Activated CD8-positive, alpha-beta memory T cell treated with anti-CD3 and anti-CD28 coated beads for 36 hours (primary cell): ENCODE data around the gene ERGIC1. TPM values are rescaled to one million over a fixed set of nuclear protein-coding genes. Genes with fewer than 3 reads are reported as not detected.

Experiments
- CTCF ChIA-PET: fragments of 350-600 bp; sonication (Branson Sonifier 250); formaldehyde crosslinking; loops from one replicate; lab custom pipeline; 2021; ENCODE audit warnings: antibody characterized with exemption; lab: Charles Lee
- POLR2A ChIA-PET: fragments of 350-600 bp; sonication (Branson Sonifier 250); formaldehyde crosslinking; loops from one replicate; lab custom pipeline; 2021; ENCODE audit warnings: antibody characterized with exemption; lab: Charles Lee
- total RNA-seq, 2 experiments: library from RNA; stranded (reverse); gene quantifications; one replicate each; pipeline ENCODE4 v1.2.3, GENCODE V29; 2021

The ERGIC1 gene
- total RNA-seq, 2 experiments from 2014 or later = 39.7 to 41.0 TPM

DNA sequence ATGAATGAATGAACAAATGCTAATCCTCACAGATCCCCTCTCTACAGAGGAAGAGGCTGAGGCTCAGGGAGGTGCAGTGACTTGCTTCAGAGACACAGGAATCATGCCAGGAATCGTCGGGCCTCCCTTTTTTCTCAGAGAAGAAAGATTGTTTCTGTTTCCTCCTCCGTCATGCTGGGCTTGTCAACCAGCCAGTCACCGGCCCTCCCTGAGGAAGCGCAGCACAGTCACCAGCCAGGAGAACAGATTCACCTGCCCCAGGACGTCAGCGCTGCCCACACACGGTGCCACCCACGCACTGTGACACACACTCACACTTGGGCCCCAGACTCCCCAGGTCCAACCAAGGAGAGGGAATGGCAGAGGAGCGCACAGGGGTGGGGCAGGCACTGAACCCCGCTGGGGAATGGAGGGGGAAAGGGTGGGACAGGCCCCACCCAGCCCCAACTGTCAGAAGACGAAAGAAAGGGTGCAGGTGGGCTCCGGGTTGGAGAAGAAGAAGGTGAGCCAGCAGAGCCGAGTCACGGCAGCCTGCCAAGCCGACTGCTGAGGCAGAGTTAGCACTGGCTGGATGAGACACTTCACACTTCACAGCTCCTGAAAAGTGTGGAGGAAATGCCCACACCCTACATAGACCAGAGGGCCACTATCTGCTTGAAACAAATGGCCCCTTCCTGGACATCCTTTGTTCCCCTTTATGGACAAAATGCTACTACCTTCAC is 13.8 kb upstream of the ERGIC1 start:
- ChIA-PET POLR2A (no interaction called here), CTCF (interaction anchor here (1.4 kb wide), 1 partner anchor 113 kb away, joined by 3 read pairs; no protein-coding TSS in a partner anchor)

DNA sequence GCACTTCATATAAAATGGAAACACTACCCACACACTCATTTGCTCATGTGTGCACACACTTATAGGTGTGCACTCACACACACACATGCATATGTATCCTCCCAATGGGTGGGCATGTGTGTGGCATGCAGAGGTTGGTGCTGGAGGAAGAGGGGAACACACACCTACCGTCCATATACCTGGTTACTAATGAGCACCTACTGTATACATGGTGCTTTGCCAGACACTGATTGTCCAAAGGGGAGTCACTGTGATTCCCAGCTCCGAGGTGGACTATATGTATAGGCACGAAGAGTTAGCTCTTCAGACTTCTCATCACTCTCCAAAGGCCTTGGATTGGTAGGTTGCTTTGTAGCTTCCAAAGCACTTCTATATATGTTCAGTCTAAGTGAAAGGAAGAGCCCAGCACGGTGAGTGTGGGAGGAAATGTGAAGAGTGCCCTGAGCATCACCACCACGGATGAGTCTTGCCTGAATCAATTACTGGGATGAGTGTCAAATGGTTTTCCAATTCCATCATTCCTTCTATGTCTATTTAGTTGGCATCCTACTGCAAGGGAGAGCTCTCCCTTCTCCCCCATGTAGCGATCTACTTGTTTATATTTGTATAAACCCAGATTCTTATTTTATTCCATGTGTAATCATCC is 12.6 kb upstream of the ERGIC1 start:
- ChIA-PET CTCF (interaction anchor here (1.4 kb wide), 1 partner anchor 112 kb away, joined by 3 read pairs; no protein-coding TSS in a partner anchor), POLR2A (no interaction called here)

DNA sequence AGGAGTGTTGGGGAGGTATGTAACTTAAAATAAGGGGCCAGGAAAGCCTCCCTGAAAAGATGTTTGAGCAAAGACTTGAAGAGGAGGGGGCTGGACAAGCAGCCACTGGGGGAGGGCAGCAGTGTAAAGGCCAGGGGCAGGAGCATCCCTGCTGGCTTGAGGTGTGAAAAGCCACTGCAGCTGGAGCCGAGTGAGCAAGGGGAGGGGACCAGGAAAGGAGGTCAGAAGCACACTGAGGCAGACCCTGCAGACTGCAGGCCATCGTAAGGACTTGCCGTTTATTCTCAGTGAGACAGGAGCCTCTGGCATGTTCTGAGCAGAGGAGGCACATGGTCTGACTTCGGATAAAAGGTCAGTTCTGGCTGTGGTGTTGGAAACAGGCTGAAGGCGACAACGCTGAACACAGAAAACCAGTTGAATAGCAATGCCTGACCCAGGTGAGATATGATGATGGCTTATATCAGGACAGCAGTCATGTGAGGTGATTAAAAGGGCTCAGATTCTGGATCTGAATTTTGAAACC is 10.2 kb upstream of the ERGIC1 start:
- CTCF ChIA-PET = no interaction called here
- POLR2A ChIA-PET = no interaction called here

DNA sequence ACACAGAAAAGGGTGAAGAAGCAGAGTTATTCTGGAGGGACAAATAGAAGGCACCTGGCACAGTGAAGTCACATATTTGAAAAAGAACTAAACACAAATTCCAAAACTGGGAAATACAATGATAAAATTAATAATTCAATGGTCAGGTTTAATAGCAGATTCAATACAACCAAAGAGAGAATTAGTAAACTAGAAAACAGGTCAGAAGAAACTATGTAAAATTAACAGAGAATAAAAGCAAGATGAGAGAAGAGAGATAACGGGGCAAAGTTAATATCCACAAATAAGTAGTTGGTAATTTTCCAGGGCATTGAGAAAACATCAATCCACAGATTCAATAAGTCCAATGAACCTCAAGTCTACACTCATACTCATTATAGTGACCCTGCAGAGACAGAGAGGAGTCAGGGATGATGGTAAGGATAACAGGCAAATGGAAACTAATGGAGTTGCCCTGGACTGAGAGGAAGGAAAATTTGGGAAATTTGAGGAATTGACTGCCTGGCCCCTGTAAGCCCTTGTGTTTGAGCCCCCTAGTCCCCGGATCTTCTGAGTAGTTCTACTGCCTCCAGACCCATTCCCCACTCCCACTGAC is 8.3 kb upstream of the ERGIC1 start:
- ChIA-PET POLR2A (no interaction called here), CTCF (no interaction called here)

DNA sequence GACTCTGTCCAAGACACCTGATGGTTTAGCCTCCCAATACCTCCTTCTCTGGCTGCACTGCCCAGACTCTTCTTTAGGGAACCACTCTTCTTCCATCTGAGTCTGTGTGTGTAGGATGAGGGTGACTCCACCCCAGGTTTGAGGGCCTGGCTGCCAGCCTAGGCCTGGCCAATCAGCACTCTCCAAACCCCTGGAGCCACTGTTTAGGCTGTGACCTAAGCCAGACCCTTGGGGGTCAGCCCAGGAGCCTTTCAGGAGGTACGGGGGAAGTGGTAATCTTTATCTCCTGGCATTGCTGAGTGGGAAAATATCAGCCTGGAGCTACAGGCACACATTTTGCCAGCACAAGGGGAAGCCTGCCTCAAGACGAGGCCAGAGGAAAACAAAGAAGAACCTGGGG is 6.2 kb upstream of the ERGIC1 start:
- ChIA-PET CTCF (no interaction called here), POLR2A (no interaction called here)

DNA sequence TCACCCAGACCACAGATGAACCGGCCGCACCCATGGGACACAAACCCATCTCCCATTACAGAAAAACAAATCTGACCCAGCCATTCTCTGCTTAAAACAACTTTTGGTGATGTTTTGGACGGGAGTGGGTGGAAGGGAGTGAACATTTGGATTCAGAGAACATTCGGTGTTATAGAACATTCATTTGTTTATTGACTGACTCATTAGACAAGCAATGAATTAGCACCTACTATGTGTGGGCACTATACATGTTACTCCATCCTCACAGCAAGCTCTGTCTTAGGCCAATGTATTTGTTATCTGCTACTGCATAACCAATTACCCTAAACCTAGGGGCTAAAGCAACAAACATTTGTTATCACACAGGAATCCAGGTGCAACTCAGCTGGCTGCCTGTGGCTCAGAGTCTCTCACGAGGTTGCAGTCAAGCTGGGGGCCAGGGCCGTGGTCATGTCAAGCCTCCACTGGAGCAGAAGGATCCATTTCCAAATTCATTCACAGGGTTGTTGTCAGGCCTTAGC is 5.1 kb upstream of the ERGIC1 start:
- CTCF ChIA-PET = interaction anchor here (0.8 kb wide), 1 partner anchor 22 kb away, joined by 3 read pairs; no protein-coding TSS in a partner anchor
- POLR2A ChIA-PET = no interaction called here

DNA sequence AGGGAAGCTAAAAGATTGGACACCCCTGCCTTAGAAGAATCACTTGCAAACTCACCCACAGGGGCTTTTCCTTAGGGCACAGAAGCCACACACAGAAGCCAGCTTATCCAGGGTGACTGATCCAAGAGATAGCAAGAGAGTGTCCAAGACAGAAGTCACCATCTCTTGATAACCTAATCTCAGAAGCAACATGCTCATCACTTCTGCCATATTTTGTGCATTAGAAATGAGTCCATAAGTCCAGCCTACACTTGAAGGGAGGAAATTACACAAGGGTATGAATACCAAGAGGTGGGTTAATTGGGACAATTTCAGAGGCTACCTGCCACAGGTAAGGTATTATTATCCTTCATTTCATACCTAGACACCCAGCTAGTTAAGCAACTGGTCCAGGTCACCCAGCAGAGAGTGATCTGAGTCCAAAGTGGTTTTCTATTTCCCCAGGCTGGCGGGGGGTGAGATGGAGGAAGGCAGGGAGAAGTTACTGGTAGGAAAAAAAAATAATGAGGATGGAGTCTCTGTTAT is 3.7 kb upstream of the ERGIC1 start:
- POLR2A ChIA-PET = no interaction called here
- CTCF ChIA-PET = no interaction called here

DNA sequence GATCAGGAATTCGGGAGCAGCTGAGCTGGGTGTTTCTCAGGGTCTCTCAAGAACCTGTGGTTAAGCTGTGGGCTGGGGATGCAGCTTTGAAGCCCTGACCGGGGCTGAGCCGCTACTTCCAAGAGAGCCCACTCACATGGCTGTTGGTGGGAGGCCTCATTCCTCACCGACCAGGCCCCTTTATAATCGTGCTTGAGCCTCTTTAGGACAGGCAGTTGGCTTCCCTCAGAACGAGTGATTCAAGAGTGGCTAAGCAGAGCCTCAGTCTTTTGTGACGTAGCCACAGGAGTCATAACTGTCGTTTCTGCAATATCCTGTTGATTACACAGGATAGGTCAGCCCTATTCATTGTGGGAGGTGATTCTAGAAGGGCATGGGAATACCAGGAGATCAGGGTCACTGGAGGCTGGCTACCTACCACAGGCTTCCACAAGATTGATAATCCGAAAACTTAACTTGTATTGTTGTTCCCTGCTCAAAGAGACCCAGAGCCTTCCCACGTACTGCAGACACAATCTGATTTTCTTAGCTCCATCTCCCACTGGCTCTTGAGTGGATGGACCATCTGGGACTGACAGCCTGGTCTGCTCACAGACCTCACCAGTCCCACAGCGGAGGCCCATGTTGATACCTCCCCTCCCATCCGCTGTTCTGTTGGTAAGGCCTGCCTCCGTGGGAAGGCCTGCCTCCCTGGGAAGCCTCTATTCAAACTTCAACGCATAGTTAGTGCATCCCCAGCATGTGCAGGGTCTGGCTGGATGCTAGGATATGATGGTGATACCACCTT is 3.0 kb upstream of the ERGIC1 start:
- ChIA-PET POLR2A (no interaction called here), CTCF (interaction anchor here (0.5 kb wide), 1 partner anchor 101 kb away, joined by 4 read pairs; no protein-coding TSS in a partner anchor)

DNA sequence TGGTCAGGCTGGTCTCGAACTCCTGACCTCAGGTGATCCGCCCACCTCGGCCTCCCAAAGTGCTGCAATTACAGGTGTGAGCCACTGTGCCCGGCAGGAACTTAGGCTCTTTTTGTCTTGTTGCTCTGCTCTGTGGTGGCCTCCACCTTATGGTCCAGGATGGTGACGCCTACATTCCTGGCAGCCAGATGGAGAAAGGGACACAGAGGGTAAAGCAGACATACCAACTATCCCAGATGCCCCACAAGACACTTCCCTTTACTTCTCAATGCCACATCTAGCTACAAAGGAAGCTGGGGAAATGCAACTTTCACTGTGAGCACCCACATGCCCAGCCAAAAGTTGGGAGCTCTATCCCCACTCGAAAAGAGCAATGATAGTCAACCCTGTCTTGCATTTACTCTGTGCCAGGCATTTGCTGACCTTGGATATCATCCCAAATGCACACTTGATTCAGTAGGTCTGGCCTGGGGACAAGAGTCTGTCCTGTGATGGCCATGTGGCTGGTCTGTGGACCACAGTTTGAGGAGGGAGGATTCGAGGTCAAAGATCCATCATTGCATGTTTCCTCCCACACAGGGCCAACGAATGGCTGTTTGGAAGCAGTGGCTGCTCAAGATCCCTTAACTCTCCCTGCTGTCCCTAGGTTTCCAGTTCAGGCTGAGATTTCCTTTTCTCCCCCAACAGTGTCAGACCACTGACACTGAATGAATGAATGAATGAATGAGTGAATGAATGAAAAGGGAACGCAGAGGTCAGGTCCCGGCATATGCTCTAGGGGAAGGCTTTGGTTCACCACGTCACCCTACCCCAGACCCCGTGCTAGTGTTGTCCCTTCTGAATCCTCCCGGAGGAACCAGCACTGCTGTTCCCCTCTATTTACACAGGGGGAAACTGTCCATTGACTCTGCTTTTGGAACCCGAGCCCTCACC is 1.4 kb upstream of the ERGIC1 start:
- CTCF ChIA-PET = interaction anchor here (0.8 kb wide), 1 partner anchor 25 kb away, joined by 3 read pairs; no protein-coding TSS in a partner anchor
- POLR2A ChIA-PET = interaction anchor here (0.6 kb wide), 2 partner anchors 92 to 1446 kb away, joined by 3 to 4 read pairs; no protein-coding TSS in a partner anchor

DNA sequence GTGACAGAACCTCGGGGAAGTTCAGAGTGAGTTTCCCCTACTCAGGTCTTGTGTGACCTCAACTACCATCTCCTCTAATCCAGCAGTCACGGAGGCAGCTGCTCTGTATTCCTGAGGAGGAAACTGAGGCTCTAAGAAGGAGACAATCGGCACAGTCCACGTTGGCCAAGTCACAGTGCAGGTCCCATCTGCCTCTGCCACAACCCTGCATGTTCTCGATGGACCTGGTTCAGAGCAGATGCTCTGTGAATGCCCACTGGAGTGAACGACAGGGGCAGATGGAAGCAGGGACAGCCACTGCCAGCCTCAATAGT is 722 bp upstream of the ERGIC1 start:
- CTCF ChIA-PET = interaction anchor here (0.8 to 1.5 kb wide), 2 partner anchors 26 to 63 kb away, joined by 3 read pairs; partner anchors contain the start of gene DUSP1
- POLR2A ChIA-PET = interaction anchor here (0.6 kb wide), 2 partner anchors 91 to 1446 kb away, joined by 3 to 4 read pairs; no protein-coding TSS in a partner anchor

DNA sequence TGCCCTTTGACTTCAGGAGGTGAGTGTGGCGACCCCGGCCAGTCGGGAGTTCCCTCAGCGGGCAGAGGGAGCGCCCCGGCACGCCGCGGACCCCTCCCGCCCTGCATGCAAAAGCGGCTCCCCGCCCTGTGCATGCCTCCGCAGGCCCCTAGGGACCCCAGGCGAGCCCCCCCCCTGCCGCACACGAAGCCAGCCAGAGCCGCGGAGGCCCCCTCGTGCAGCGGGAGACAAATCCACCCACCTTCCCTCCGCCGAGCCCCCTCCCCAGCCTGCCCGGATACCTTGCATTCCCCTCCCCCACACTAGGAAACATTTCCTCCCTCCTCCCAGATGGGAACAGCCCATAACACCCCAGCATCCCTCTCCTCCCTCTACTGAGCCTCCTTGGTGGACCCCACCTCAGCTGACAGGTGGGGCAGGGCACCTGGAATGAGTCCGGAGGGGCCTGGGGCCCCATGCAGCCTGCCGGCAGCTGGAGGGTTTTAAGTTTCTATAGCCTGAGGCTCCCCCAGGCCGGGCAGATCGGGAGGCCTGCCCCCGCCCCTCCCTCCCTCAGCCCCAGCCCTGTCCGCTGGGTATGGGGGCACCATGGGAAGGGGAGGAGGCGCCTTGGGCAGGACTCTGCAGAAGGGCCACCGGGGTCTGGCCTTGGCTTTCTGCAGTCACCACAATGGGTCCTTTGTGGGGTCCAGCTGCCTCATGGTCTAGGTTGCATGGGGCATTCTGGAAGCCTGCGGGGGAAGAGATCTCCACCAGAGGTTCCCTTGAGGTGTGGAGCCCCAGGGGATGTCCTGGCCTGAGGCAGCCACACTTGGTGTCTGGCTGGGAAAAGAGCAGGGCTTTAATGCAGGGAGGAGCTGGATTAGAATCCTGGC is 601 bp downstream of the ERGIC1 start:
- CTCF ChIA-PET = interaction anchor here (1.5 to 1.8 kb wide), 2 partner anchors 64 to 120 kb away, joined by 3 to 4 read pairs; partner anchors contain the start of gene DUSP1

DNA sequence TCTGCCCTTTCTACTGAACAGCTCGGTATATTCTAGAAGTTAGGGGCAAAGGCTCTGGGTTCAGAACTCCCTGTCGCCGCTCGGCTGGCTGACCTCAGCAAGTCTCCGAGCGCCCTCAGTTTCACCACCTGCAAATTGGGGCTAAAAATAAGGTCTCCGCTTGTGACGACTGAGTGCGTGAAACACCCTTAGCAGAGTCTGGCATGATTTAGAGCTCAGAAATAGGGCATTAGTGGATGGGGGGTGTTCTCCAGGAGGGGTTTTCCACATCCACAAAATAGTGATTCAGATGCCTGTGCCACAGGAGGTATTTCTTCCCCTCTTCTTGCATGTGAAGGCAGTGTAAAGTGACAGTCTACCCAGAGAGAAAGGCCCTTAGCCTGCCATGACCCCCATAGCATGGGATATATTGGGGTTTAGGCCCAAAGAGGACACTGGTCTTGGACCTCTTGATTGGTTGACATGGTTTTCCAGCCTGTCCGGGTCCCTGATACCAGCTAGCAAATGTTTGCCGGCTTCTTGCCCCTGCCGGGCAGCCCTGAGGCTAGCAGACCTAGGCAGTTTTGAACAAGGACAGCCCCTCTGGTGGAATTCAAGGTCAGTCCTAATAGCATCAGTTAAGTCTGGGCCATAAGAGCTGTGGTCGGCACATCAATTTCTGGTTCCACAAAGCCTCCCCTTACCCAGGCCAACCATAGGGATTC is 1.4 kb downstream of the ERGIC1 start:
- ChIA-PET POLR2A (interaction anchor here (0.8 to 1.9 kb wide), 2 partner anchors 65 to 70 kb away, joined by 3 to 10 read pairs; partner anchors contain the start of gene DUSP1), CTCF (interaction anchor here (0.6 to 1.8 kb wide), 2 partner anchors 16 to 121 kb away, joined by 4 read pairs; no protein-coding TSS in a partner anchor)

More for the DNA sequence above, 601 bp downstream of the ERGIC1 start:
- POLR2A ChIA-PET = interaction anchor here (0.8 to 1.9 kb wide), 2 partner anchors 64 to 71 kb away, joined by 3 to 10 read pairs; partner anchors contain the start of gene DUSP1

DNA sequence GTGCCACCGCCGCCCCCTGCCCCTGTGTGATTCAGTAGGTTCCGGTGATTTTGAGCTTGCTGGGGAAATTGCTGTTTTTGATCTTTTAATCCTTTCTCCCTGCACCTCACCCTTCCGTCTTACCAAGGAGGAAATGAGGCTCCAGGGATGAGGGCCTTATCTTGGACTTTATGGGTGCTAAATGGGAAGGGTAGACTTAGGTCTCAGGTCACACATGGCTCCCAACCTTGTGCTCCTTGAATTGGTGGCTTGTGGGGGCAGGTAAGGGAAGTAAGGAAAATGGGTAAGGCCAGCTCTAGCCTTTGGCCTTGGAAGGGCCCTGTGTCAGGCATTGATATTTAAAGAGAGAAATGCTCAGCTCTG is 1.9 kb downstream of the ERGIC1 start:
- ChIA-PET CTCF (interaction anchor here (0.6 to 1.8 kb wide), 2 partner anchors 15 to 121 kb away, joined by 4 read pairs; no protein-coding TSS in a partner anchor), POLR2A (no interaction called here)

DNA sequence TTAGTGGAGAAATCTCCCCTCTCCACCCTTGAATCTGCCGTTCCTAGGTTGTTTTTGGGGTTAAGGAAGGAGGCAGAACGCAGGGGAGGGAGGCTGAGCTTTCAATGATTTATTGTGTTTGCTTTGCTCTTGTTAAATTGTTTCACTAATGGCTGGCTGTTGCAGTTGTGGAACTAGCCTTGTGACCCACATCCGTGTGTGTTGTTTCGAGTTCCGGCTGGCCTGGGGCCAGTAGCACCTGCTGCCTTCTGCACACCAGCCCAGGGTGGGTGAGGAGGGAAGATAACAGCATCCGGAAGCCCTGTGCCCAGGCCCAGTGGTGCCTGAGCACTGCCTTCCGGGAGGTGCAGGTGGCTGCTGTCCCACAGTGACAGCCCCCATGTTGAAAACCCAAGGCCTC is 3.6 kb downstream of the ERGIC1 start:
- CTCF ChIA-PET = no interaction called here
- POLR2A ChIA-PET = no interaction called here

DNA sequence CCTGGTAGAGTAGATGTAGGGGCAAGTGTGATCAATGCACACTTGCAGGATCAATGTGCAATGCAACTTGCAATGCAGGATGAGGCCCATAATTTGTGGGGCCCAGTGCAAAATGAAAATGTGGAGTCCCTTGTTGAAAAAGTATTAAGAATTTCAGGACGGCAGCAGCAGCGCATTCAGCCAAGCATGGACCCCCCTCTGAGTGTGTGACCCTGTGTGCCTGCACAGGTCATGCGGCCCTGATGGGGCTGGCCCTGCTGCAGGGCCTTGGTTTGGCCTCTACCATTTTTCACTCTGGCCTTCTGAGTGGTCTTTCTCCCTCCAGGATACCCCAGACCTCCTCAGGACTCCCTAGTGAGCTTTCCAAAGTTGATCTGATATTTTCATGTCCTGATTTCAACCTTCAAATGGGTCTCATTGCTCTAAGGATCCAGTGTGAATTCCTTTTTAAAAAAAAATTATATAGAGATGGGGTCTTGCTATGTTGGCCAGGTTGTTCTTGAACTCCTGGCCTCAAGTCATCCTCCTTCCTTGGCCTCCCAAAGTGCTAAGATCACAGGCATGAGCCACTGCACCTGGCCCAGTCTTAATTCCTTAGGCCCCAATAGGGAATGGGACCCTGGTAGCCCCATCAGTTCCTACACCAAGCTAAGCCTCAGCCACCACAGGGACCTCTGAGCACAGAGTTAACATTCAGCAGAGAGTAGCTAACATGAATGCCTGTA is 4.3 kb downstream of the ERGIC1 start:
- CTCF ChIA-PET = interaction anchor here (1.7 kb wide), 1 partner anchor 68 kb away, joined by 4 read pairs; no protein-coding TSS in a partner anchor
- POLR2A ChIA-PET = no interaction called here
